ENCODE results near the gene FAM120A. TPM values are rescaled to one million over a fixed set of nuclear protein-coding genes. Genes with fewer than 3 reads are reported as not detected.

Gene FAM120A
- total RNA-seq: 100 to 1,000 TPM; 102 to 137 (median 109) TPM

- TF ChIP-seq EP300 (IDR thresholded peaks at IDR 0.05) (no peak), POLR2A (IDR thresholded peaks at IDR 0.05) (peak; percentile 78 to 96 (median 84)), CTCF (IDR thresholded peaks at IDR 0.05) (peak in 3 of 6 experiments; percentile 9 to 42 (median 28)), POLR2AphosphoS5 (IDR thresholded peaks at IDR 0.05) (peak; percentile 45 to 80)
- Histone ChIP-seq H3K36me3 (peaks cover 8 to 32% (median 25%) of the 10 kb centered on the region in 4 donors), H3K27me3 (no peaks in the 10 kb centered on the region), H3K4me1 (peaks cover 23 to 37% (median 33%) of the 10 kb centered on the region in 4 donors), H3K4me3 (peak within 1 kb of the TSS; percentile 63 to 93 (median 70)), H3K9me3 (no peaks in the 10 kb centered on the region), H3K27ac (peak within 1 kb of the TSS; percentile 98 to 99 (median 98))
- peak; percentile 82 to 96 for DNase-seq
- peak; percentile 78 to 90 for ATAC-seq (ENCODE audit: low FRiP score in 2 of 2)
- 0% methylated on average over 9 to 36 of the region's 100 CpGs for WGBS, 2 donors
Observed at GRCh38 chr9:93450945-93451815, at the start of gene FAM120A. Gene FAM120A, plus strand, starts transcription at chr9:93451685. Its CDS starts 231 bp downstream, at chr9:93451916.

- no peak for DNase-seq
- no peak for TF ChIP-seq CTCF (IDR thresholded peaks at IDR 0.05)
- TF ChIP-seq POLR2A (IDR thresholded peaks at IDR 0.05): no peak
- TF ChIP-seq EP300 (IDR thresholded peaks at IDR 0.05): no peak
- TF ChIP-seq POLR2AphosphoS5 (IDR thresholded peaks at IDR 0.05): no peak
- Histone ChIP-seq H3K4me1 (no peaks in the 10 kb centered on the region), H3K36me3 (no peaks in the 10 kb centered on the region), H3K9me3 (no peaks in the 10 kb centered on the region), H3K27ac (no peak overlapping the region), H3K4me3 (no peak overlapping the region), H3K27me3 (no peaks in the 10 kb centered on the region)
- no peak for ATAC-seq (ENCODE audit: low FRiP score in 2 of 2)
- WGBS, 2 donors: 91 to 95% methylated on average over 5 of the region's 5 CpGs
Observed at GRCh38 chr9:93406371-93406770, 45.1 kb upstream of the FAM120A start.

GRCh38 chr9:93413530-93413929, 38.0 kb upstream of the FAM120A start:
- no peaks in the 10 kb centered on the region for H3K4me1 ChIP-seq
- DNase-seq: no peak
- H3K4me3 ChIP-seq: no peak overlapping the region
- H3K27ac ChIP-seq: no peak overlapping the region
- TF ChIP-seq POLR2AphosphoS5 (IDR thresholded peaks at IDR 0.05) (no peak), EP300 (IDR thresholded peaks at IDR 0.05) (no peak), CTCF (IDR thresholded peaks at IDR 0.05) (no peak), POLR2A (IDR thresholded peaks at IDR 0.05) (no peak)
- H3K9me3 ChIP-seq: peaks cover 0 to 8% (median 2%) of the 10 kb centered on the region in 4 donors
- no peaks in the 10 kb centered on the region for H3K27me3 ChIP-seq
- no peak for ATAC-seq (ENCODE audit: low FRiP score in 2 of 2)
- H3K36me3 ChIP-seq: no peaks in the 10 kb centered on the region

GRCh38 chr9:93415176-93415690, 36.3 kb upstream of the FAM120A start:
- Histone ChIP-seq H3K9me3 (peaks cover 0 to 18% (median 2%) of the 10 kb centered on the region in 4 donors), H3K27ac (no peak overlapping the region), H3K4me3 (no peak overlapping the region), H3K27me3 (no peaks in the 10 kb centered on the region), H3K4me1 (no peaks in the 10 kb centered on the region), H3K36me3 (no peaks in the 10 kb centered on the region)
- 90 to 94% methylated on average over 2 of the region's 2 CpGs for WGBS, 2 donors
- DNase-seq (no peak), ATAC-seq (ENCODE audit: low FRiP score in 2 of 2) (no peak)
- TF ChIP-seq EP300 (IDR thresholded peaks at IDR 0.05) (no peak), CTCF (IDR thresholded peaks at IDR 0.05) (no peak), POLR2AphosphoS5 (IDR thresholded peaks at IDR 0.05) (no peak), POLR2A (IDR thresholded peaks at IDR 0.05) (no peak)

Data from upper lobe of left lung (tissue), 6 donors.